SK-N-SH treated with all-trans-retinoic acid at 6 μM for 48 hours (cell line): ENCODE data around the gene USP48.

Experiments used
- ATAC-seq: fragments of 200-7000 bp; cut with Tn5 transposase; 3 replicates; pipeline ENCODE4 v1.9.1; 2020; ENCODE audit warnings: mild to moderate bottlenecking, moderate library complexity
- BACH2 ChIP-seq: fragments of 250-450 bp; sonication (Bioruptor Pico); IDR thresholded peaks from 2 replicates; pipeline ENCODE4 v1.9.0; 2021; ENCODE audit warnings: mild to moderate bottlenecking, borderline replicate concordance
- CSDC2 ChIP-seq: fragments of 250-450 bp; sonication (Bioruptor Pico); IDR thresholded peaks from 2 replicates; pipeline ENCODE4 v1.5.0; 2020; ENCODE audit warnings: mild to moderate bottlenecking, moderate library complexity
- ESRRG ChIP-seq: fragments of 250-450 bp; sonication (Bioruptor Pico); IDR thresholded peaks from 2 replicates; pipeline ENCODE4 v1.6.1; 2021; ENCODE audit warnings: mild to moderate bottlenecking
- GLIS3 ChIP-seq: fragments of 250-450 bp; sonication (Bioruptor Pico); IDR thresholded peaks from 2 replicates; pipeline ENCODE4 v1.5.0; 2020; ENCODE audit warnings: mild to moderate bottlenecking, moderate library complexity
- ISL1 ChIP-seq: fragments of 250-450 bp; sonication (Bioruptor Pico); IDR thresholded peaks from 2 replicates; pipeline ENCODE4 v2.1.2; 2022; ENCODE audit warnings: mild to moderate bottlenecking, moderate library complexity
- OSR1 ChIP-seq: fragments of 250-450 bp; sonication (Bioruptor Pico); IDR thresholded peaks from 2 replicates; pipeline ENCODE4 v1.8.0; 2022; ENCODE audit warnings: moderate library complexity, mild to moderate bottlenecking, inconsistent platforms
- PPARA ChIP-seq: fragments of 250-450 bp; sonication (Bioruptor Pico); IDR thresholded peaks from 2 replicates; pipeline ENCODE4 v1.5.0; 2020; ENCODE audit warnings: mild to moderate bottlenecking, borderline replicate concordance
- RARB ChIP-seq: fragments of 250-450 bp; sonication (Bioruptor Pico); IDR thresholded peaks from 2 replicates; pipeline ENCODE4 v1.8.0; 2021; ENCODE audit warnings: mild to moderate bottlenecking, moderate library complexity
- SNAI2 ChIP-seq: fragments of 250-450 bp; sonication (Bioruptor Pico); IDR thresholded peaks from 2 replicates; pipeline ENCODE4 v1.5.0; 2020; ENCODE audit warnings: mild to moderate bottlenecking, moderate library complexity
- TCF4 ChIP-seq: fragments of 250-450 bp; sonication (Bioruptor Pico); IDR thresholded peaks from 2 replicates; pipeline ENCODE4 v1.8.0; 2021; ENCODE audit warnings: mild to moderate bottlenecking, moderate library complexity, borderline replicate concordance
- TOX ChIP-seq: fragments of 250-450 bp; sonication (Bioruptor Pico); IDR thresholded peaks from 2 replicates; pipeline ENCODE4 v1.8.0; 2021; ENCODE audit warnings: mild to moderate bottlenecking, moderate library complexity, borderline replicate concordance
- ZC3H10 ChIP-seq: fragments of 250-450 bp; sonication (Bioruptor Pico); IDR thresholded peaks from 2 replicates; pipeline ENCODE4 v1.5.1; 2021; ENCODE audit warnings: mild to moderate bottlenecking, moderate library complexity
- ZFP3 ChIP-seq: fragments of 250-450 bp; sonication (Bioruptor Pico); IDR thresholded peaks from 2 replicates; pipeline ENCODE4 v1.5.0; 2020; ENCODE audit warnings: mild to moderate bottlenecking, moderate library complexity
- ZFP30 ChIP-seq: fragments of 450-650 bp; formaldehyde crosslinking; IDR thresholded peaks from 2 replicates; pipeline ENCODE4 v1.5.0; 2022; ENCODE audit warnings: mild to moderate bottlenecking, moderate library complexity
- ZNF565 ChIP-seq: fragments of 450-650 bp; formaldehyde crosslinking; conservative IDR thresholded peaks from 2 replicates; pipeline ENCODE4 v1.5.0; 2020; ENCODE audit warnings: low read depth, mild to moderate bottlenecking, moderate library complexity
- ZNF70 ChIP-seq: fragments of 450-650 bp; formaldehyde crosslinking; IDR thresholded peaks from 2 replicates; pipeline ENCODE4 v1.5.0; 2020; ENCODE audit warnings: mild to moderate bottlenecking, moderate library complexity
- ZNF8 ChIP-seq: fragments of 450-650 bp; formaldehyde crosslinking; IDR thresholded peaks from 2 replicates; pipeline ENCODE4 v1.5.0; 2020; ENCODE audit warnings: mild to moderate bottlenecking, moderate library complexity
- TF ChIP-seq, protein P1 (sequence below): fragments of 250-450 bp; sonication (Bioruptor Pico); IDR thresholded peaks from 2 replicates; pipeline ENCODE4 v1.8.0; 2020; ENCODE audit warnings: mild to moderate bottlenecking, moderate library complexity, borderline replicate concordance
- TF ChIP-seq, protein P2 (sequence below): fragments of 250-450 bp; sonication (Bioruptor Pico); IDR thresholded peaks from 2 replicates; pipeline ENCODE4 v1.8.0; 2021; ENCODE audit warnings: low read depth, mild to moderate bottlenecking, moderate library complexity, borderline replicate concordance
- TF ChIP-seq, protein P3 (sequence below): fragments of 250-450 bp; sonication (Bioruptor Pico); IDR thresholded peaks from 2 replicates; pipeline ENCODE4 v1.5.1; 2020; ENCODE audit warnings: low read depth, mild to moderate bottlenecking, moderate library complexity
- TF ChIP-seq, protein P4 (sequence below): fragments of 250-450 bp; sonication (Bioruptor Pico); IDR thresholded peaks from 2 replicates; pipeline ENCODE4 v1.5.1; 2021; ENCODE audit warnings: mild to moderate bottlenecking, moderate library complexity
- TF ChIP-seq, protein P5 (sequence below): fragments of 250-450 bp; sonication (Bioruptor Pico); IDR thresholded peaks from 2 replicates; pipeline ENCODE4 v1.5.0; 2020; ENCODE audit warnings: mild to moderate bottlenecking, moderate library complexity

USP48 gene

DNA sequence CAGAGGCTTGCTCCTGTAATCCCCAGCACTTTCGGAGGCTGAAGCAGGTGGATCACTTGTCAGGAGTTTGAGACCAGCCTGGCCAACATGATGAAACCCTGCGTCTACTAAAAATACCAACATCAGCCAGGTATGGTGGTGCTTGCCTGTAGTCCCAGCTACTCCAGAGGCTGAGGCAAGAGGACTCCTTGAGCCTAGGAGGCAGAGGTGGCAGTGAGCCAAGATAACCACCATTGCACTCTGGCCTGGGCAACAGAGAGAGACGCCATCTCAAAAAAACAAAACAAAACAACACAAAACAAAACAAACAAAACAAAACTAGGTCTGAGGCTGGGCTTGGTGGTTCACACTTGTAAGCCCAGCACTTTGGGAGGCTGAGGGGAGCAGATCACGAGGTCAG is 75.1 kb downstream of the USP48 start:
- no peak for ATAC-seq

DNA sequence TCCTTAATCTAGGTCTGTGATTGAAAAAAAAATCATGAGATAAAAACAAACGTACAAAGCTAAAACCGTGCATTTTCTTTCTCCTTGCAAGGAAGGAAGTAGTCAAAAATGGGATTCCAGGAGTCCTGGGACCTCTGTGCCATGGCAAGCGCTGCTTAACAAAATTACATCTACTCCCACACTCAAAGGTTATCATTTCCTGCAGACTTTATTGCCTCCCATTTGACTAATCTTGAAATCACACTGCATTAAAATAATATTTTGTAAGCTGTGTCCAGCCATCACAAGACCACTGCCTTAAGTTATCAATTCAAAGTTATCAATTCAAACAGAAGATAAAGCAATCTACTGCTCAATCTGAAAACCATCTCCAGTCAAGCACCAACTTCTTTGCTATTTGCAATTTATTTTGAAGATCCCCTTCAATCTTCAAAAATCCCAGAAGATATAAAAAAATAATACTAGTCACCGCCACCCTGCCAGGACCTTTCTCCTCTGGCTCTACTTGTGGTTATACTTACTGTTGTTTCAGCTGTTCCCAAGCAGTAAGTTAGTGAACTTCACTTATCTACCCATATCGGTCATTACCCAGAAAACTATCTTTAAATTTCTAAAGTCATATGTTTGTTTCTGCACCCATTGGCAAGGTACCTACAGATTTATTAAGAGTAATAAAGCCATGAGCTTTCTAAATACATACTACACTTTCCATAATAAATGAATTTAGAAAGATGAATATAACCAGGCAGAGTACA is 75.7 kb downstream of the USP48 start:
- TF ChIP-seq ISL1 (CRISPR knock-in tag): no peak
- TF ChIP-seq PPARA (CRISPR knock-in tag): no peak
- TF ChIP-seq, protein P1, sequence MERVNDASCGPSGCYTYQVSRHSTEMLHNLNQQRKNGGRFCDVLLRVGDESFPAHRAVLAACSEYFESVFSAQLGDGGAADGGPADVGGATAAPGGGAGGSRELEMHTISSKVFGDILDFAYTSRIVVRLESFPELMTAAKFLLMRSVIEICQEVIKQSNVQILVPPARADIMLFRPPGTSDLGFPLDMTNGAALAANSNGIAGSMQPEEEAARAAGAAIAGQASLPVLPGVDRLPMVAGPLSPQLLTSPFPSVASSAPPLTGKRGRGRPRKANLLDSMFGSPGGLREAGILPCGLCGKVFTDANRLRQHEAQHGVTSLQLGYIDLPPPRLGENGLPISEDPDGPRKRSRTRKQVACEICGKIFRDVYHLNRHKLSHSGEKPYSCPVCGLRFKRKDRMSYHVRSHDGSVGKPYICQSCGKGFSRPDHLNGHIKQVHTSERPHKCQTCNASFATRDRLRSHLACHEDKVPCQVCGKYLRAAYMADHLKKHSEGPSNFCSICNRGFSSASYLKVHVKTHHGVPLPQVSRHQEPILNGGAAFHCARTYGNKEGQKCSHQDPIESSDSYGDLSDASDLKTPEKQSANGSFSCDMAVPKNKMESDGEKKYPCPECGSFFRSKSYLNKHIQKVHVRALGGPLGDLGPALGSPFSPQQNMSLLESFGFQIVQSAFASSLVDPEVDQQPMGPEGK (CRISPR knock-in tag): no peak
- TF ChIP-seq RARB (CRISPR knock-in tag): no peak
- TF ChIP-seq, all 23 proteins: peak for 0
- no peak for ATAC-seq

More for the DNA sequence above, 75.1 kb downstream of the USP48 start:
- TF ChIP-seq TCF4 (CRISPR knock-in tag) (no peak), OSR1 (no peak), BACH2 (CRISPR knock-in tag) (no peak), SNAI2 (no peak), ZC3H10 (CRISPR knock-in tag) (no peak), ZNF8 (no peak), GLIS3 (CRISPR knock-in tag) (no peak), ZNF565 (CRISPR knock-in tag) (no peak), ESRRG (CRISPR knock-in tag) (no peak)
- TF ChIP-seq, protein P2, sequence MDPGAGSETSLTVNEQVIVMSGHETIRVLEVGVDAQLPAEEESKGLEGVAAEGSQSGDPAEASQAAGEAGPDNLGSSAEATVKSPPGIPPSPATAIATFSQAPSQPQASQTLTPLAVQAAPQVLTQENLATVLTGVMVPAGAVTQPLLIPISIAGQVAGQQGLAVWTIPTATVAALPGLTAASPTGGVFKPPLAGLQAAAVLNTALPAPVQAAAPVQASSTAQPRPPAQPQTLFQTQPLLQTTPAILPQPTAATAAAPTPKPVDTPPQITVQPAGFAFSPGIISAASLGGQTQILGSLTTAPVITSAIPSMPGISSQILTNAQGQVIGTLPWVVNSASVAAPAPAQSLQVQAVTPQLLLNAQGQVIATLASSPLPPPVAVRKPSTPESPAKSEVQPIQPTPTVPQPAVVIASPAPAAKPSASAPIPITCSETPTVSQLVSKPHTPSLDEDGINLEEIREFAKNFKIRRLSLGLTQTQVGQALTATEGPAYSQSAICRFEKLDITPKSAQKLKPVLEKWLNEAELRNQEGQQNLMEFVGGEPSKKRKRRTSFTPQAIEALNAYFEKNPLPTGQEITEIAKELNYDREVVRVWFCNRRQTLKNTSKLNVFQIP (CRISPR knock-in tag): no peak

DNA sequence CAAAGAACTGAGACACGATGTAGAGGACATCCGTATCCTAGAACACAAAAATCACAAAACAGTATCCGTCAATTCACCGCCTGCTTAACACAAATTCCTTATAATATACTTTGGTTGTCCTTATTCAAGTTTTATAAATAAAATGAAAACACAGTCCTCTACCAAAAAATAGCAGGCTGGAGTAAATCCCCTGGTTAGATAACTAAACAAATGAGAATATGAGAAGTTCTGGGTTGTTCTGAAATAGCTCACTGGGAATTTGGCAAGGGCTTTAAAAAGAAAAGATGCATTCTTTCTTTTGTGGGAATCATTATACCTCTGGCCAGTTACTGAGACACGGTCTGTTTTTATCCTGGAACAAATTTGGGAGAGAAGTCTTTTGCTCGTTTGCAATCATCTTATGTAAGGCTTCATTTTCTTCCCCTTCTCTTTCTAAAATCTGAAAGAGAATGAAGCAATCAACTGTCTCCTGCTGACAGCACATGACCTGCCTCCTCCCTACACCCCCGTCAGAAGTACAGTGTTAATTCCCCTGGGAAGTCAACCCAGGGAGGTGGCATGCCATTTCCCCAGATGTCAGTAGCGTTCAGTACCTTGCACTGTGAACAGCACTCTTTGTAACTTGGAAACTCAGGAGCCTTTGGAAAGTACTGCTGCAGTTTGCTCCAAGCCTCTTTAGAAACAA is 76.7 kb downstream of the USP48 start:
- TF ChIP-seq, protein P2 (CRISPR knock-in tag): no peak
- TF ChIP-seq, protein P3, sequence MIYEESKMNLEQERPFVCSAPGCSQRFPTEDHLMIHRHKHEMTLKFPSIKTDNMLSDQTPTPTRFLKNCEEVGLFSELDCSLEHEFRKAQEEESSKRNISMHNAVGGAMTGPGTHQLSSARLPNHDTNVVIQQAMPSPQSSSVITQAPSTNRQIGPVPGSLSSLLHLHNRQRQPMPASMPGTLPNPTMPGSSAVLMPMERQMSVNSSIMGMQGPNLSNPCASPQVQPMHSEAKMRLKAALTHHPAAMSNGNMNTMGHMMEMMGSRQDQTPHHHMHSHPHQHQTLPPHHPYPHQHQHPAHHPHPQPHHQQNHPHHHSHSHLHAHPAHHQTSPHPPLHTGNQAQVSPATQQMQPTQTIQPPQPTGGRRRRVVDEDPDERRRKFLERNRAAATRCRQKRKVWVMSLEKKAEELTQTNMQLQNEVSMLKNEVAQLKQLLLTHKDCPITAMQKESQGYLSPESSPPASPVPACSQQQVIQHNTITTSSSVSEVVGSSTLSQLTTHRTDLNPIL (CRISPR knock-in tag): no peak
- TF ChIP-seq ZFP3 (no peak), RARB (CRISPR knock-in tag) (no peak), TOX (CRISPR knock-in tag) (no peak), ZFP30 (no peak), ZNF565 (CRISPR knock-in tag) (no peak), ZC3H10 (CRISPR knock-in tag) (no peak), GLIS3 (CRISPR knock-in tag) (no peak), CSDC2 (CRISPR knock-in tag) (no peak), ZNF70 (CRISPR knock-in tag) (no peak), ISL1 (CRISPR knock-in tag) (no peak), SNAI2 (no peak), ESRRG (CRISPR knock-in tag) (no peak), PPARA (CRISPR knock-in tag) (no peak)
- TF ChIP-seq, protein P4, sequence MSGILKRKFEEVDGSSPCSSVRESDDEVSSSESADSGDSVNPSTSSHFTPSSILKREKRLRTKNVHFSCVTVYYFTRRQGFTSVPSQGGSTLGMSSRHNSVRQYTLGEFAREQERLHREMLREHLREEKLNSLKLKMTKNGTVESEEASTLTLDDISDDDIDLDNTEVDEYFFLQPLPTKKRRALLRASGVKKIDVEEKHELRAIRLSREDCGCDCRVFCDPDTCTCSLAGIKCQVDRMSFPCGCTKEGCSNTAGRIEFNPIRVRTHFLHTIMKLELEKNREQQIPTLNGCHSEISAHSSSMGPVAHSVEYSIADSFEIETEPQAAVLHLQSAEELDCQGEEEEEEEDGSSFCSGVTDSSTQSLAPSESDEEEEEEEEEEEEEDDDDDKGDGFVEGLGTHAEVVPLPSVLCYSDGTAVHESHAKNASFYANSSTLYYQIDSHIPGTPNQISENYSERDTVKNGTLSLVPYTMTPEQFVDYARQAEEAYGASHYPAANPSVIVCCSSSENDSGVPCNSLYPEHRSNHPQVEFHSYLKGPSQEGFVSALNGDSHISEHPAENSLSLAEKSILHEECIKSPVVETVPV: no peak
- TF ChIP-seq, protein P1 (CRISPR knock-in tag): no peak
- TF ChIP-seq, protein P5, sequence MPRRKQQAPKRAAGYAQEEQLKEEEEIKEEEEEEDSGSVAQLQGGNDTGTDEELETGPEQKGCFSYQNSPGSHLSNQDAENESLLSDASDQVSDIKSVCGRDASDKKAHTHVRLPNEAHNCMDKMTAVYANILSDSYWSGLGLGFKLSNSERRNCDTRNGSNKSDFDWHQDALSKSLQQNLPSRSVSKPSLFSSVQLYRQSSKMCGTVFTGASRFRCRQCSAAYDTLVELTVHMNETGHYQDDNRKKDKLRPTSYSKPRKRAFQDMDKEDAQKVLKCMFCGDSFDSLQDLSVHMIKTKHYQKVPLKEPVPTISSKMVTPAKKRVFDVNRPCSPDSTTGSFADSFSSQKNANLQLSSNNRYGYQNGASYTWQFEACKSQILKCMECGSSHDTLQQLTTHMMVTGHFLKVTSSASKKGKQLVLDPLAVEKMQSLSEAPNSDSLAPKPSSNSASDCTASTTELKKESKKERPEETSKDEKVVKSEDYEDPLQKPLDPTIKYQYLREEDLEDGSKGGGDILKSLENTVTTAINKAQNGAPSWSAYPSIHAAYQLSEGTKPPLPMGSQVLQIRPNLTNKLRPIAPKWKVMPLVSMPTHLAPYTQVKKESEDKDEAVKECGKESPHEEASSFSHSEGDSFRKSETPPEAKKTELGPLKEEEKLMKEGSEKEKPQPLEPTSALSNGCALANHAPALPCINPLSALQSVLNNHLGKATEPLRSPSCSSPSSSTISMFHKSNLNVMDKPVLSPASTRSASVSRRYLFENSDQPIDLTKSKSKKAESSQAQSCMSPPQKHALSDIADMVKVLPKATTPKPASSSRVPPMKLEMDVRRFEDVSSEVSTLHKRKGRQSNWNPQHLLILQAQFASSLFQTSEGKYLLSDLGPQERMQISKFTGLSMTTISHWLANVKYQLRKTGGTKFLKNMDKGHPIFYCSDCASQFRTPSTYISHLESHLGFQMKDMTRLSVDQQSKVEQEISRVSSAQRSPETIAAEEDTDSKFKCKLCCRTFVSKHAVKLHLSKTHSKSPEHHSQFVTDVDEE: no peak
- no peak for ATAC-seq
